PC-9 (cell line): ENCODE data around the gene HTRA2. TPM values are rescaled to one million over a fixed set of nuclear protein-coding genes. Genes with fewer than 3 reads are reported as not detected.

Source experiments
- BruUV-seq: library from RNA; stranded (reverse); fragments of 400-500 nt; replicated peaks from 2 replicates; lab custom pipeline; 2021; lab: Mats Ljungman, UMichigan
- CTCF ChIA-PET: fragments of 300-600 bp; sonication (Branson Sonifier 250); formaldehyde crosslinking; loops from one replicate; lab custom pipeline; 2022; ENCODE audit warnings: antibody characterized with exemption; lab: Charles Lee
- POLR2A ChIA-PET: fragments of 300-600 bp; sonication (Branson Sonifier 250); formaldehyde crosslinking; loops from one replicate; lab custom pipeline; 2022; ENCODE audit warnings: antibody characterized with exemption; ENCODE audit not compliant: unreplicated experiment; lab: Charles Lee
- DNase-seq, 2 experiments: peaks; one replicate each; pipeline versions ENCODE4 v3.0.0 to v3.0.0-alpha.2; 2015 to 2022; ENCODE audit warnings: mixed read lengths in 1 of 2
- H2AFZ ChIP-seq: fragments of 200-600 bp; sonication (generic); 2 replicates; pipeline ENCODE4 v1.8.1; 2017; ENCODE audit warnings: antibody characterized with exemption
- H3F3A ChIP-seq: fragments of 200-600 bp; sonication (generic); 2 replicates; pipeline ENCODE4 v1.8.1; 2017; ENCODE audit warnings: antibody characterized with exemption, mild to moderate bottlenecking, low read depth; ENCODE audit not compliant: insufficient read depth
- H3K27ac ChIP-seq: fragments of 200-600 bp; sonication (generic); 2 replicates; pipeline ENCODE4 v1.6.1; 2016; ENCODE audit warnings: mixed run types
- H3K27me3 ChIP-seq: fragments of 200-600 bp; sonication (generic); 2 replicates; pipeline ENCODE4 v1.6.1; 2016; ENCODE audit warnings: low read depth, mixed run types; ENCODE audit not compliant: insufficient read depth
- H3K36me3 ChIP-seq: fragments of 200-600 bp; sonication (generic); 2 replicates; pipeline ENCODE4 v1.6.1; 2016; ENCODE audit warnings: low read depth, mixed run types
- H3K4me1 ChIP-seq: fragments of 200-600 bp; sonication (generic); replicated peaks from 2 replicates; pipeline ENCODE4 v1.6.1; 2016; ENCODE audit warnings: mixed run types; ENCODE audit not compliant: insufficient read depth
- H3K4me2 ChIP-seq: fragments of 200-600 bp; sonication (generic); 2 replicates; pipeline ENCODE4 v1.6.1; 2017; ENCODE audit warnings: mixed run types
- H3K4me3 ChIP-seq: fragments of 200-600 bp; sonication (generic); 2 replicates; pipeline ENCODE4 v1.6.1; 2016; ENCODE audit warnings: mixed run types
- H3K79me2 ChIP-seq: fragments of 200-600 bp; sonication (generic); 2 replicates; pipeline ENCODE4 v1.6.1; 2017; ENCODE audit warnings: low read depth, mixed run types
- H3K9me2 ChIP-seq: fragments of 200-600 bp; sonication (generic); 2 replicates; pipeline ENCODE4 v1.8.1; 2017; ENCODE audit warnings: mild to moderate bottlenecking; ENCODE audit not compliant: insufficient read depth
- H3K9me3 ChIP-seq: fragments of 200-600 bp; sonication (generic); 2 replicates; pipeline ENCODE4 v1.8.1; 2016; ENCODE audit warnings: low read depth; ENCODE audit not compliant: insufficient read depth
- H4K20me1 ChIP-seq: fragments of 200-600 bp; sonication (generic); 2 replicates; pipeline ENCODE4 v1.8.1; 2017; ENCODE audit not compliant: insufficient read depth
- CTCF ChIP-seq: fragments of 200-600 bp; sonication (generic); conservative IDR thresholded peaks from 2 replicates; pipeline ENCODE4 v1.6.1; 2017; ENCODE audit warnings: mixed run types, antibody characterized with exemption, mild to moderate bottlenecking, moderate library complexity
- EZH2 ChIP-seq: fragments of 200-600 bp; sonication (generic); IDR thresholded peaks from 2 replicates; pipeline ENCODE4 v1.8.0; 2017; ENCODE audit warnings: antibody characterized with exemption, low read depth
- intact Hi-C: fragments of 100-400 bp; cut with micrococcal nuclease; formaldehyde crosslinking; loops from one replicate; pipeline ENCODE4 v1.10.0; 2022; ENCODE audit not compliant: unreplicated experiment
- total RNA-seq: library from RNA; stranded (reverse); gene quantifications from 2 replicates; pipeline ENCODE4 v1.2.3, GENCODE V29; 2021

HTRA2 gene
- total RNA-seq, 1 experiment from 2014 or later: 23.5 TPM

DNA sequence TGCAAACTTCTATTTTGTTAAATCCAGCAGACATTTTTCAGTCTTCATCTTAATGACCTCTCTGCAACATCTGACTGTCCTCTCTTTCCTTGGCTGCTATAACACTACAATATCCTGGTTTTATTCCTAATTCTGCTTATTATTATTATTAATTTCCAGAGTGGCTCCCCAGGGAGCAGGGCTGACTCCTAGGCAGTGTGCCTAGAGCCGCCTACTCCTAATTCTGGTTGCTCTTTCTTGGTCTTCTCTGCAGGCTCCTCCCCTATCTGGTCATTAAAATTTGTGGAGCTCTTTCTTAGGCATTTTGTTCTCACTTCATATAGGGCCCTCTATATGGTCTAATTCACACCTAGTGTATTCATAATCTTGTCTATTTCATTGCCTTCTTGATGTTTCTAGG, 13.2 kb downstream of the HTRA2 start:
- no peaks in the 10 kb centered on the region for H3K9me2 ChIP-seq
- H3K27me3 ChIP-seq: no peaks in the 10 kb centered on the region
- no peak for DNase-seq
- no peaks in the 10 kb centered on the region for H3K79me2 ChIP-seq
- H3K4me2 ChIP-seq: no peak overlapping the region
- no TSS peak for BruUV-seq
- TF ChIP-seq CTCF (no peak), EZH2 (no peak)
- intact Hi-C loops: no loop called here
- no peaks in the 10 kb centered on the region for H4K20me1 ChIP-seq
- no peaks in the 10 kb centered on the region for H3K4me1 ChIP-seq
- H3K27ac ChIP-seq: no peak overlapping the region
- H3K36me3 ChIP-seq: no peaks in the 10 kb centered on the region
- H3F3A ChIP-seq: peaks cover 9% of the 10 kb centered on the region; the same call in 1 of the 2 replicates
- H2AFZ ChIP-seq: no peak overlapping the region
- ChIA-PET POLR2A (no interaction called here), CTCF (interaction anchor here (0.7 kb wide), 1 partner anchor 209 kb away, joined by 3 read pairs; no protein-coding TSS in a partner anchor)
- no peak overlapping the region for H3K4me3 ChIP-seq
- no peaks in the 10 kb centered on the region for H3K9me3 ChIP-seq

- peak; percentile 43; the same call in 1 of the 2 replicates for TF ChIP-seq CTCF
- TF ChIP-seq EZH2: no peak
- H3K4me2 ChIP-seq: no peak overlapping the region
- H3K27me3 ChIP-seq: no peaks in the 10 kb centered on the region
- no TSS peak for BruUV-seq
- no peaks in the 10 kb centered on the region for H4K20me1 ChIP-seq
- CTCF ChIA-PET: interaction anchor here (0.8 kb wide), 1 partner anchor 13 kb away, joined by 3 read pairs; no protein-coding TSS in a partner anchor
- H2AFZ ChIP-seq: no peak overlapping the region
- DNase-seq: no peak
- H3K27ac ChIP-seq: no peak overlapping the region
- no peaks in the 10 kb centered on the region for H3K9me3 ChIP-seq
- H3K79me2 ChIP-seq: 0 out of 2 replicates have a peak, but pooled peaks cover 2% of the 10 kb centered on the region
- POLR2A ChIA-PET: no interaction called here
- intact Hi-C loops: loop anchor here (5.0 kb wide), 1 partner anchor 62 kb away; the partner anchor contains the start of genes CCDC142 and TTC31
- H3K4me1 ChIP-seq: 0 out of 2 replicates have a peak, but pooled peaks cover 1% of the 10 kb centered on the region
- H3K36me3 ChIP-seq: no peaks in the 10 kb centered on the region
- peaks cover 23% of the 10 kb centered on the region; the same call in 1 of the 2 replicates for H3F3A ChIP-seq
- no peak overlapping the region for H3K4me3 ChIP-seq
- H3K9me2 ChIP-seq: no peaks in the 10 kb centered on the region
Observed at GRCh38 chr2:74544634-74545033, 14.9 kb downstream of the HTRA2 start.

GRCh38 chr2:74546004-74546403, 16.3 kb downstream of the HTRA2 start:
- intact Hi-C loops: loop anchor here (5.0 kb wide), 1 partner anchor 64 kb away; the partner anchor contains the start of genes CCDC142 and TTC31
- Histone ChIP-seq H3K36me3 (no peaks in the 10 kb centered on the region), H4K20me1 (no peaks in the 10 kb centered on the region), H3K27ac (no peak overlapping the region), H3K9me2 (no peaks in the 10 kb centered on the region), H3F3A (peaks cover 23% of the 10 kb centered on the region; the same call in 1 of the 2 replicates), H3K4me2 (no peak overlapping the region), H3K4me3 (no peak overlapping the region), H2AFZ (no peak overlapping the region), H3K4me1 (peaks cover 12% of the 10 kb centered on the region), H3K27me3 (no peaks in the 10 kb centered on the region), H3K9me3 (no peaks in the 10 kb centered on the region), H3K79me2 (peaks cover 15% of the 10 kb centered on the region)
- no TSS peak for BruUV-seq
- TF ChIP-seq CTCF: no peak
- no peak for TF ChIP-seq EZH2
- no peak for DNase-seq
- CTCF ChIA-PET: no interaction called here
- POLR2A ChIA-PET: no interaction called here
